ENCODE results near the gene CLCN1.

GRCh38 chr7:143383642-143383957 is 67.7 kb downstream of the CLCN1 start:
- no peak for TF ChIP-seq YY1 (IDR thresholded peaks at IDR 0.05; ENCODE audit: low read depth, low read length)
- no peak for TF ChIP-seq CHD4 (IDR thresholded peaks at IDR 0.05)
- TF ChIP-seq MXI1 (IDR thresholded peaks at IDR 0.05; ENCODE audit: low read depth, low read length), result no peak
- no peak for TF ChIP-seq BHLHE40 (IDR thresholded peaks at IDR 0.05; ENCODE audit: borderline replicate concordance in 1 of 2, low read depth in 2 of 2, low read length in 1 of 2)
- no peak for TF ChIP-seq GABPA (IDR thresholded peaks at IDR 0.05; ENCODE audit: low read depth)
- no peak for TF ChIP-seq ZNF384 (IDR thresholded peaks at IDR 0.05; ENCODE audit: borderline replicate concordance, low read depth, low read length)
- TF ChIP-seq TAF1 (IDR thresholded peaks at IDR 0.05; ENCODE audit: borderline replicate concordance, low read depth, low read length), result no peak
- TF ChIP-seq CTCF (IDR thresholded peaks at IDR 0.05 in 2 of 3, conservative IDR thresholded peaks at IDR 0.05 in 1 of 3; ENCODE audit: control insufficient read depth in 2 of 3, extremely low read depth in 1 of 3, insufficient read depth in 1 of 3, low read depth in 3 of 3, low read length in 3 of 3), result no peak
- no peak for TF ChIP-seq SP1 (IDR thresholded peaks at IDR 0.05; ENCODE audit: low read depth, low read length)
- no peak for TF ChIP-seq BRCA1 (IDR thresholded peaks at IDR 0.05; ENCODE audit: low read depth, low read length)
- TF ChIP-seq JUND (IDR thresholded peaks at IDR 0.05; ENCODE audit: low read depth, low read length), result no peak
- no peak for TF ChIP-seq ZSCAN29 (IDR thresholded peaks at IDR 0.05)
- TF ChIP-seq SIN3A (IDR thresholded peaks at IDR 0.05; ENCODE audit: low read depth, low read length), result no peak
- no peak for TF ChIP-seq FOXM1 (IDR thresholded peaks at IDR 0.05; ENCODE audit: low read depth, low read length)
